GM12873 (cell line): Measurements from ENCODE around the gene KCTD10.
A peak's percentile ranks its signal among the peaks of the same experiment; 100 is the strongest.

Source experiments
- CTCF ChIP-seq: IDR thresholded peaks from 2 replicates; pipeline ENCODE4 v1.5.1; 2012; ENCODE audit warnings: low read depth, mild to moderate bottlenecking, moderate library complexity, low read length, control low read depth; ENCODE audit not compliant: insufficient read depth; ENCODE audit errors: missing control alignments

The KCTD10 gene

GRCh38 chr12:109435428-109436187 lies 41.5 kb downstream of the KCTD10 start:
- TF ChIP-seq CTCF = no peak

GRCh38 chr12:109434582-109434981 lies 42.5 kb downstream of the KCTD10 start:
- TF ChIP-seq CTCF = no peak

- TF ChIP-seq CTCF = peak; percentile 59
Observed at GRCh38 chr12:109433618-109434017, 43.5 kb downstream of the KCTD10 start.

GRCh38 chr12:109432842-109433304 lies 44.2 kb downstream of the KCTD10 start:
- TF ChIP-seq CTCF = peak; percentile 99

GRCh38 chr12:109432431-109432830 lies 44.7 kb downstream of the KCTD10 start:
- no peak for TF ChIP-seq CTCF

- no peak for TF ChIP-seq CTCF
Observed at GRCh38 chr12:109430244-109430643, 46.9 kb downstream of the KCTD10 start.

- TF ChIP-seq CTCF = peak; percentile 99
Observed at GRCh38 chr12:109428037-109428629, 49.0 kb downstream of the KCTD10 start.
